HepG2 (cell line): ENCODE results near the gene SAMD8. TPM values are rescaled to one million over a fixed set of nuclear protein-coding genes. Genes with fewer than 3 reads are reported as not detected.

ENCODE experiments used
- ATAC-seq: fragments of 200-7000 bp; cut with Tn5 transposase; 3 replicates; pipeline ENCODE4 v1.9.1; 2020; ENCODE audit warnings: mild to moderate bottlenecking, moderate library complexity
- BruUV-seq: library from RNA; stranded (reverse); fragments of 400-500 nt; replicated peaks from 2 replicates; lab custom pipeline; 2021; lab: Mats Ljungman, UMichigan
- CTCF ChIA-PET: fragments of 300-600 bp; formaldehyde crosslinking; extraction: SDS; loops from one replicate; lab custom pipeline; 2021; ENCODE audit warnings: low total read pairs, inconsistent platforms, low intra/inter-chr PET ratio; lab: Yijun Ruan, JAX
- POLR2A ChIA-PET: fragments of 350-600 bp; sonication (Branson Sonifier 250); formaldehyde crosslinking; loops from one replicate; lab custom pipeline; 2020; ENCODE audit warnings: antibody characterized with exemption, inconsistent platforms; lab: Yijun Ruan, JAX
- DNase-seq: peaks from one replicate; pipeline ENCODE4 v3.0.0-alpha.2; 2015; ENCODE audit warnings: low spot score
- FAIRE-seq: peaks from 3 replicates; lab custom pipeline; 2011; peaks lifted over from hg19 to GRCh38; lab: Jason Lieb, UNC
- H2AFZ ChIP-seq: one replicate; pipeline ENCODE4 v1.6.1; 2011; ENCODE audit warnings: low read length, inconsistent platforms
- H3K27ac ChIP-seq: fragments of 300-600 bp; 3 replicates; pipeline ENCODE4 v1.8.0; 2011; ENCODE audit warnings: mixed run types, mild to moderate bottlenecking, mixed read lengths, low read length, inconsistent platforms; ENCODE audit not compliant: insufficient read depth; ENCODE audit errors: extremely low read length
- H3K27me3 ChIP-seq, 2 experiments: fragments of 200-600 bp in 1 of 2; 2 replicates in 1 of 2; 3 replicates in 1 of 2; pipeline versions ENCODE4 v1.6.0 to v1.8.0; 2011; ENCODE audit warnings: low read length in 2 of 2, mild to moderate bottlenecking in 2 of 2, moderate library complexity in 2 of 2, inconsistent platforms in 1 of 2; ENCODE audit not compliant: insufficient read depth in 2 of 2, control insufficient read depth in 1 of 2
- H3K36me3 ChIP-seq, 2 experiments: fragments of 200-600 bp in 1 of 2; replicated peaks in 1 of 2; 2 replicates in 1 of 2; 3 replicates in 1 of 2; pipeline versions ENCODE4 v1.5.1 to v1.8.0; 2011; ENCODE audit warnings: low read length in 2 of 2, inconsistent platforms in 1 of 2; ENCODE audit not compliant: insufficient read depth in 2 of 2, control insufficient read depth in 1 of 2
- H3K4me1 ChIP-seq: 2 replicates; pipeline ENCODE4 v1.5.1; 2012; ENCODE audit warnings: low read length, inconsistent platforms; ENCODE audit not compliant: insufficient read depth
- H3K4me2 ChIP-seq: 2 replicates; pipeline ENCODE4 v1.6.0; 2011; ENCODE audit warnings: low read depth, low read length, inconsistent platforms
- H3K4me3 ChIP-seq, 3 experiments: fragments of 200-600 bp in 1 of 3; sonication (generic), shearing (Covaris generic) in 1 of 3; replicated peaks in 1 of 3; 2 replicates each; pipeline ENCODE4 v1.5.1; 2011 to 2016; ENCODE audit warnings: low read length in 3 of 3, inconsistent platforms in 2 of 3, low read depth in 2 of 3, mild to moderate bottlenecking in 2 of 3, control low read depth in 1 of 3, mixed read lengths in 1 of 3; ENCODE audit not compliant: insufficient read depth in 1 of 3
- H3K79me2 ChIP-seq: one replicate; pipeline ENCODE4 v1.6.1; 2011; ENCODE audit warnings: low read length, inconsistent platforms; ENCODE audit not compliant: insufficient read depth
- H3K9ac ChIP-seq: 2 replicates; pipeline ENCODE4 v1.6.0; 2011; ENCODE audit warnings: mild to moderate bottlenecking, low read depth, low read length, inconsistent platforms; ENCODE audit not compliant: insufficient read depth
- H3K9me3 ChIP-seq: 2 replicates; pipeline ENCODE4 v1.5.1; 2012; ENCODE audit warnings: mild to moderate bottlenecking, low read length
- H4K20me1 ChIP-seq: 2 replicates; pipeline ENCODE4 v1.6.0; 2011; ENCODE audit warnings: inconsistent platforms, mild to moderate bottlenecking, low read length, moderate library complexity; ENCODE audit not compliant: insufficient read depth
- AGO2 ChIP-seq: fragments of 200-400 bp; formaldehyde crosslinking; optimal IDR thresholded peaks from 2 replicates; pipeline ENCODE3; 2017; ENCODE audit warnings: mild to moderate bottlenecking, low read depth, low read length, moderate library complexity
- ARID2 ChIP-seq: sonication (generic); formaldehyde crosslinking; IDR thresholded peaks from 2 replicates; pipeline ENCODE4 v1.8.1; 2022; ENCODE audit warnings: mild to moderate bottlenecking, missing genetic modification reagents, borderline replicate concordance
- BATF2 ChIP-seq: sonication (generic); formaldehyde crosslinking; IDR thresholded peaks from 2 replicates; pipeline ENCODE4 v1.8.0; 2022; ENCODE audit warnings: mild to moderate bottlenecking, missing genetic modification reagents, moderate library complexity
- CBX2 ChIP-seq, 2 experiments: fragments of 200-600 bp in 1 of 2; sonication (generic); formaldehyde crosslinking in 1 of 2; IDR thresholded peaks; 2 replicates each; pipeline versions ENCODE4 v1.7.0 to v1.8.1; 2018 to 2022; ENCODE audit warnings: low read depth in 2 of 2, low read length in 1 of 2, mild to moderate bottlenecking in 1 of 2, missing genetic modification reagents in 1 of 2
- CEBPG ChIP-seq: IDR thresholded peaks from 2 replicates; pipeline ENCODE4 v1.6.1; 2016
- FOXO1 ChIP-seq: sonication (generic); formaldehyde crosslinking; IDR thresholded peaks from 2 replicates; pipeline ENCODE4 v1.4.0; 2020; ENCODE audit warnings: missing genetic modification reagents
- GATA4 ChIP-seq: sonication (generic); IDR thresholded peaks from 2 replicates; pipeline ENCODE4 v1.6.1; 2016; ENCODE audit warnings: antibody characterized with exemption, low read depth, borderline replicate concordance
- HMG20A ChIP-seq: IDR thresholded peaks from 2 replicates; pipeline ENCODE4 v1.6.1; 2016; ENCODE audit warnings: borderline replicate concordance
- JUN ChIP-seq: sonication (generic); formaldehyde crosslinking; IDR thresholded peaks from 2 replicates; pipeline ENCODE4 v1.4.0; 2020; ENCODE audit warnings: mild to moderate bottlenecking, missing genetic modification reagents
- KDM5A ChIP-seq: fragments of 200-600 bp; sonication (generic); IDR thresholded peaks from 2 replicates; pipeline ENCODE4 v1.7.0; 2018; ENCODE audit warnings: antibody characterized with exemption, mild to moderate bottlenecking, low read length, borderline replicate concordance
- KMT2A ChIP-seq: sonication (generic); formaldehyde crosslinking; IDR thresholded peaks from 2 replicates; pipeline ENCODE4 v1.4.0; 2020; ENCODE audit warnings: missing genetic modification reagents
- MIER3 ChIP-seq: IDR thresholded peaks from 2 replicates; pipeline ENCODE4 v1.6.1; 2016; ENCODE audit warnings: missing compliant biosample characterization, borderline replicate concordance
- PTBP1 ChIP-seq: fragments of 200-400 bp; formaldehyde crosslinking; IDR thresholded peaks from 2 replicates; pipeline ENCODE4 v1.6.1; 2018; ENCODE audit warnings: low read length, low read depth; ENCODE audit not compliant: poor library complexity, severe bottlenecking
- SMAD3 ChIP-seq: sonication (generic); formaldehyde crosslinking; IDR thresholded peaks from 2 replicates; pipeline ENCODE4 v1.4.0; 2020; ENCODE audit warnings: missing genetic modification reagents
- SP4 ChIP-seq: sonication (generic); formaldehyde crosslinking; IDR thresholded peaks from 2 replicates; pipeline ENCODE4 v1.8.1; 2023; ENCODE audit warnings: mild to moderate bottlenecking, missing genetic modification reagents
- ZBTB21 ChIP-seq: sonication (generic); formaldehyde crosslinking; IDR thresholded peaks from 2 replicates; pipeline ENCODE4 v1.4.0; 2020; ENCODE audit warnings: missing genetic modification reagents
- ZBTB8A ChIP-seq: sonication (generic); formaldehyde crosslinking; IDR thresholded peaks from 2 replicates; pipeline ENCODE4 v1.4.0; 2020; ENCODE audit warnings: mild to moderate bottlenecking, low read depth, missing genetic modification reagents, borderline replicate concordance
- ZIK1 ChIP-seq: sonication (generic); formaldehyde crosslinking; IDR thresholded peaks from 2 replicates; pipeline ENCODE4 v1.5.0; 2020; ENCODE audit warnings: mild to moderate bottlenecking, low read depth, missing genetic modification reagents, borderline replicate concordance
- ZNF124 ChIP-seq: sonication (generic); formaldehyde crosslinking; IDR thresholded peaks from 2 replicates; pipeline ENCODE4 v1.4.0; 2020; ENCODE audit warnings: missing genetic modification reagents
- ZNF207 ChIP-seq: fragments of 450-650 bp; IDR thresholded peaks from 2 replicates; pipeline ENCODE4 v1.6.1; 2016; ENCODE audit warnings: antibody characterized with exemption, borderline replicate concordance
- ZNF234 ChIP-seq: sonication (generic); formaldehyde crosslinking; conservative IDR thresholded peaks from 2 replicates; pipeline ENCODE4 v1.5.1; 2020; ENCODE audit warnings: mild to moderate bottlenecking, missing genetic modification reagents
- ZNF282 ChIP-seq: fragments of 450-650 bp; IDR thresholded peaks from 2 replicates; pipeline ENCODE4 v1.6.1; 2018; ENCODE audit not compliant: partially characterized antibody
- ZNF382 ChIP-seq: sonication (generic); formaldehyde crosslinking; IDR thresholded peaks from 2 replicates; pipeline ENCODE4 v1.5.0; 2020; ENCODE audit warnings: missing genetic modification reagents, mild to moderate bottlenecking, borderline replicate concordance
- ZNF749 ChIP-seq: sonication (generic); formaldehyde crosslinking; IDR thresholded peaks from 2 replicates; pipeline ENCODE4 v1.8.0; 2022; ENCODE audit warnings: mild to moderate bottlenecking, missing genetic modification reagents, moderate library complexity, borderline replicate concordance
- WGBS: methylation state at CpG from one replicate; pipeline ENCODE4 v1.1.6; 2017; ENCODE audit warnings: low lambda C conversion rate; 5-methylcytosine and 5-hydroxymethylcytosine counted together
- in situ Hi-C: cut with HindIII; loops from 2 replicates; pipeline ENCODE4 v1.10.0; 2017; ENCODE audit warnings: low pct_unique_long_range_greater_than_20kb; ENCODE audit not compliant: extremely low pct_ligation_motif_present
- intact Hi-C: fragments of 100-400 bp; cut with micrococcal nuclease; formaldehyde crosslinking; loops from one replicate; pipeline ENCODE4 v1.10.0; 2022; ENCODE audit not compliant: unreplicated experiment
- polyA plus RNA-seq, 8 experiments: library from polyadenylated mRNA; depleted of rRNA in 3 of 8; stranded (reverse) in 7 of 8; unstranded in 1 of 8; fragments of >200 nt; fragmentation: Illumina TruSeq in 4 of 8; extraction: Trizol in 4 of 8; gene quantifications; 2 replicates each; pipeline versions ENCODE4 v1.2.1 to v1.2.3, GENCODE V29; 2011 to 2016; ENCODE audit warnings: low read depth in 4 of 8, missing spikeins in 1 of 8, mixed read lengths in 1 of 8; ENCODE audit not compliant: insufficient read depth in 1 of 8
- total RNA-seq, 5 experiments: library from RNA; depleted of rRNA; stranded (reverse); fragments of >200 nt; fragmentation: Illumina TruSeq; extraction: Trizol; gene quantifications; 2 replicates each; pipeline ENCODE4 v1.2.3, GENCODE V29; 2016; ENCODE audit warnings: low read depth in 1 of 5

The SAMD8 gene
- total and polyA plus RNA-seq, 2 of the 13 experiments (the other 11 are each of a cell fraction or from before 2014, with no cell fraction given): 10.4 to 13.2 TPM

- no peak for TF ChIP-seq ARID2 (CRISPR knock-in tag)
- TF ChIP-seq ZIK1: no peak
- no peak for TF ChIP-seq KMT2A (CRISPR knock-in tag)
- no peak for TF ChIP-seq ZNF382 (CRISPR knock-in tag)
- no peak for TF ChIP-seq FOXO1
- no peak for TF ChIP-seq ZNF749
- no peak for TF ChIP-seq HMG20A
- no peak for TF ChIP-seq GATA4
- no peak for TF ChIP-seq ZNF124 (CRISPR knock-in tag)
- no peak for TF ChIP-seq MIER3
- TF ChIP-seq ZBTB8A: no peak
- TF ChIP-seq, all 625 proteins: peak for 0
These were observed 65.3 kb downstream of the SAMD8 start (continued) for GRCh38 chr10:75176736-75177135.

- FAIRE-seq: no peak
These were observed 68.3 kb downstream of the SAMD8 start for GRCh38 chr10:75179657-75180177.

More at GRCh38 chr10:75179657-75180177, 68.3 kb downstream of the SAMD8 start:
- Histone ChIP-seq H3K36me3 (peaks cover 3 to 24% of the 10 kb centered on the region in 2 experiments; a peak in 4 of 5 replicates), H3K9ac (no peak overlapping the region), H3K79me2 (no peaks in the 10 kb centered on the region), H3K4me1 (no peaks in the 10 kb centered on the region), H3K4me2 (no peak overlapping the region), H3K27me3 (no peaks in the 10 kb centered on the region), H3K27ac (no peak overlapping the region), H2AFZ (no peak overlapping the region), H3K9me3 (no peaks in the 10 kb centered on the region), H3K4me3 (no peak overlapping the region), H4K20me1 (no peaks in the 10 kb centered on the region)
- ATAC-seq (no peak), DNase-seq (no peak)
- POLR2A ChIA-PET: no interaction called here
- CTCF ChIA-PET: no interaction called here
- WGBS: 95% methylated on average over 1 of the region's 1 CpG
- intact Hi-C loops (no loop called here), in situ Hi-C loops (no loop called here)
- BruUV-seq: TSS peak; percentile 10
- no peak for TF ChIP-seq SP4 (CRISPR knock-in tag)
- TF ChIP-seq AGO2: no peak
- TF ChIP-seq CBX2 (IDR thresholded peaks at IDR 0.05; ENCODE audit: low read depth, low read length): no peak
- TF ChIP-seq CBX2 (CRISPR knock-in tag; IDR thresholded peaks at IDR 0.05; ENCODE audit: low read depth): no peak
- no peak for TF ChIP-seq BATF2
- TF ChIP-seq JUN (CRISPR knock-in tag): no peak
- no peak for TF ChIP-seq ZBTB21
- no peak for TF ChIP-seq SMAD3 (CRISPR knock-in tag)
- no peak for TF ChIP-seq KDM5A
- TF ChIP-seq ZNF207: no peak
- no peak for TF ChIP-seq PTBP1
- TF ChIP-seq ZNF234 (CRISPR knock-in tag): no peak
- TF ChIP-seq CEBPG (CRISPR knock-in tag): no peak
- no peak for TF ChIP-seq ZNF282
